GM21381 (cell line): ENCODE results near the gene TMC3.

ENCODE experiments used
- ATAC-seq: cut with Tn5 transposase; IDR thresholded peaks from one replicate; pipeline ENCODE4 v1.9.1; 2021; ENCODE audit warnings: mild to moderate bottlenecking, moderate library complexity; ENCODE audit not compliant: unreplicated experiment

TMC3 gene

GRCh38 chr15:81385721-81386076 is 11.7 kb upstream of the TMC3 start:
- ATAC-seq: no peak

GRCh38 chr15:81384891-81385720 is 11.1 kb upstream of the TMC3 start:
- ATAC-seq: no peak

- no peak for ATAC-seq
These were observed 7.7 kb upstream of the TMC3 start for GRCh38 chr15:81381720-81382119.

GRCh38 chr15:81380668-81381067 is 6.7 kb upstream of the TMC3 start:
- no peak for ATAC-seq

GRCh38 chr15:81380203-81380602 is 6.2 kb upstream of the TMC3 start:
- no peak for ATAC-seq

- no peak for ATAC-seq
These were observed 5.3 kb upstream of the TMC3 start for GRCh38 chr15:81379269-81379668.

GRCh38 chr15:81378443-81378842 is 4.4 kb upstream of the TMC3 start:
- no peak for ATAC-seq

- no peak for ATAC-seq
These were observed 3.9 kb upstream of the TMC3 start for GRCh38 chr15:81377871-81378270.

- ATAC-seq: no peak
These were observed 2.2 kb upstream of the TMC3 start for GRCh38 chr15:81376231-81376630.

- no peak for ATAC-seq
These were observed 1.4 kb upstream of the TMC3 start for GRCh38 chr15:81375461-81375860.

GRCh38 chr15:81373176-81373575 is 837 bp downstream of the TMC3 start:
- ATAC-seq: no peak

- no peak for ATAC-seq
These were observed 1.4 kb downstream of the TMC3 start for GRCh38 chr15:81372575-81372974.

GRCh38 chr15:81363718-81364500 is 10.1 kb downstream of the TMC3 start:
- no peak for ATAC-seq

GRCh38 chr15:81363276-81363675 is 10.7 kb downstream of the TMC3 start:
- ATAC-seq: no peak

- no peak for ATAC-seq
These were observed 11.2 kb downstream of the TMC3 start for GRCh38 chr15:81362790-81363189.

GRCh38 chr15:81361891-81362290 is 12.1 kb downstream of the TMC3 start:
- ATAC-seq: no peak

- ATAC-seq: no peak
These were observed 13.5 kb downstream of the TMC3 start for GRCh38 chr15:81360491-81360890.

GRCh38 chr15:81358248-81358647 is 15.8 kb downstream of the TMC3 start:
- no peak for ATAC-seq

- ATAC-seq: no peak
These were observed 16.8 kb downstream of the TMC3 start for GRCh38 chr15:81357180-81357686.

- no peak for ATAC-seq
These were observed 17.8 kb downstream of the TMC3 start for GRCh38 chr15:81356252-81356651.

GRCh38 chr15:81351651-81352050 is 22.4 kb downstream of the TMC3 start:
- no peak for ATAC-seq

- no peak for ATAC-seq
These were observed 24.7 kb downstream of the TMC3 start for GRCh38 chr15:81349271-81349670.
